GM21576 (cell line): ENCODE measurements around the gene MSI2.
"Not testable (repeated sequence)": the region's sequence is repeated elsewhere in the genome, so short reads cannot be mapped to it uniquely, and the experiment has no call there.

Source experiments
- ATAC-seq: cut with Tn5 transposase; IDR thresholded peaks from one replicate; pipeline ENCODE4 v1.9.1; 2021; ENCODE audit warnings: mild to moderate bottlenecking, moderate library complexity; ENCODE audit not compliant: unreplicated experiment

MSI2 gene

GRCh38 chr17:57490111-57490845, 234.0 kb downstream of the MSI2 start:
- ATAC-seq: no peak

- no peak for ATAC-seq
Observed at GRCh38 chr17:57490890-57491289, 234.6 kb downstream of the MSI2 start.

GRCh38 chr17:57493171-57493570, 236.8 kb downstream of the MSI2 start:
- ATAC-seq: no peak

GRCh38 chr17:57493625-57494024, 237.3 kb downstream of the MSI2 start:
- no peak for ATAC-seq

- ATAC-seq: no peak
Observed at GRCh38 chr17:57494443-57494842, 238.1 kb downstream of the MSI2 start.

- ATAC-seq: no peak
Observed at GRCh38 chr17:57495771-57496170, 239.4 kb downstream of the MSI2 start.

GRCh38 chr17:57496382-57496781, 240.1 kb downstream of the MSI2 start:
- no peak for ATAC-seq

- ATAC-seq: no peak
Observed at GRCh38 chr17:57498443-57498842, 242.1 kb downstream of the MSI2 start.

GRCh38 chr17:57499221-57499620, 242.9 kb downstream of the MSI2 start:
- ATAC-seq: not testable (repeated sequence)

- ATAC-seq: no peak
Observed at GRCh38 chr17:57499648-57500049, 243.3 kb downstream of the MSI2 start.

- ATAC-seq: no peak
Observed at GRCh38 chr17:57501016-57501415, 244.7 kb downstream of the MSI2 start.

- ATAC-seq: no peak
Observed at GRCh38 chr17:57502022-57502421, 245.7 kb downstream of the MSI2 start.

GRCh38 chr17:57502811-57503241, 246.5 kb downstream of the MSI2 start:
- ATAC-seq: no peak

GRCh38 chr17:57504208-57504607, 247.9 kb downstream of the MSI2 start:
- ATAC-seq: no peak

- ATAC-seq: no peak
Observed at GRCh38 chr17:57505841-57506773, 249.8 kb downstream of the MSI2 start.

GRCh38 chr17:57506774-57507127, 250.4 kb downstream of the MSI2 start:
- no peak for ATAC-seq

GRCh38 chr17:57507828-57508227, 251.5 kb downstream of the MSI2 start:
- no peak for ATAC-seq

GRCh38 chr17:57508671-57509070, 252.3 kb downstream of the MSI2 start:
- ATAC-seq: no peak

GRCh38 chr17:57511475-57512123, 255.3 kb downstream of the MSI2 start:
- ATAC-seq: no peak

GRCh38 chr17:57512258-57512657, 255.9 kb downstream of the MSI2 start:
- no peak for ATAC-seq

- ATAC-seq: no peak
Observed at GRCh38 chr17:57512691-57513090, 256.4 kb downstream of the MSI2 start.

GRCh38 chr17:57513569-57513968, 257.2 kb downstream of the MSI2 start:
- ATAC-seq: no peak
